HFFc6 (cell line): ENCODE data around the gene BMP7. TPM values are rescaled to one million over a fixed set of nuclear protein-coding genes. Genes with fewer than 3 reads are reported as not detected.

ENCODE experiments used
- DNase-seq: peaks from one replicate; pipeline ENCODE4 v3.0.0-alpha.2; 2018
- H3K27ac Mint-ChIP-seq: 2 replicates; pipeline ENCODE4 v1.8.0; 2020; ENCODE audit warnings: mild to moderate bottlenecking, mixed read lengths
- H3K27me3 Mint-ChIP-seq: 2 replicates; pipeline ENCODE4 v1.8.0; 2021; ENCODE audit warnings: mild to moderate bottlenecking, moderate library complexity, mixed read lengths; ENCODE audit not compliant: insufficient read depth
- H3K36me3 Mint-ChIP-seq: 2 replicates; pipeline ENCODE4 v1.8.0; 2021; ENCODE audit warnings: low read depth, mixed read lengths
- H3K4me1 Mint-ChIP-seq: 2 replicates; pipeline ENCODE4 v1.8.0; 2020; ENCODE audit warnings: low read depth, mixed read lengths
- H3K4me3 Mint-ChIP-seq: 2 replicates; pipeline ENCODE4 v1.8.0; 2020; ENCODE audit warnings: mild to moderate bottlenecking, moderate library complexity, mixed read lengths
- H3K9me3 Mint-ChIP-seq: 2 replicates; pipeline ENCODE4 v1.8.0; 2020; ENCODE audit warnings: mild to moderate bottlenecking, mixed read lengths
- CTCF ChIP-seq: fragments of 200-600 bp; sonication (generic); IDR thresholded peaks from 2 replicates; pipeline ENCODE4 v1.5.0; 2021; ENCODE audit warnings: antibody characterized with exemption, mild to moderate bottlenecking
- total RNA-seq, 6 experiments: library from RNA; stranded (reverse); fragmentation: NEBNext Ultra II Directional; extraction: Animal tissue kit (Norgen Biotek cat#: 25700); gene quantifications; 2 replicates in 1 of 6; 3 replicates in 5 of 6; pipeline ENCODE4 v1.2.3, GENCODE V29; 2021

The BMP7 gene
- total RNA-seq, 6 experiments from 2014 or later: not detected

GRCh38 chr20:57244627-57245214 lies 21.7 kb downstream of the BMP7 start:
- H3K36me3 Mint-ChIP-seq: no peaks in the 10 kb centered on the region; the same call in 1 of the 2 replicates
- H3K9me3 Mint-ChIP-seq: no peaks in the 10 kb centered on the region; the same call in 1 of the 2 replicates
- no peak overlapping the region for H3K4me3 Mint-ChIP-seq
- H3K27ac Mint-ChIP-seq: no peak overlapping the region
- TF ChIP-seq CTCF: no peak
- H3K27me3 Mint-ChIP-seq: peaks cover 14% of the 10 kb centered on the region
- no peak for DNase-seq
- no peaks in the 10 kb centered on the region for H3K4me1 Mint-ChIP-seq

DNA sequence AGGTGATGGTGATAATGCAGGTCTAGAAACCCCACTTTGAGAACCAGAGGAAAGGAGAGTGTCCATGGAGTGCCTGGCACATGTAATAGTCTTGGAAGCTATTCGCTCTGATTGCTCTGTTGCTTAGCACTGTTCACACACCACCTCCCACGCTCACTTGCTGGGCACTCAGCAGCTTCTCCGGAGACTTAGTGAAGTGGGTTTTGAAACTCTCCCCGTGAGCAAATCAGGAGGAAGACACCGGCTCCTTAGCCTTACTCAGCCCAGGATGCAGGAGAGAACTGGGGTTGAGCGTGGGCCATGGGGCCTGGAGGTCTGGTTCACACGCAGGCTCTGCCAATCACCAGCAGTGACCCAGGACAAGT lies 22.2 kb downstream of the BMP7 start:
- TF ChIP-seq CTCF: no peak
- H3K27ac Mint-ChIP-seq: no peak overlapping the region

GRCh38 chr20:57243480-57244220 lies 22.8 kb downstream of the BMP7 start:
- no peak for TF ChIP-seq CTCF
- H3K4me3 Mint-ChIP-seq: no peak overlapping the region
- H3K27ac Mint-ChIP-seq: no peak overlapping the region
- no peaks in the 10 kb centered on the region; the same call in 1 of the 2 replicates for H3K36me3 Mint-ChIP-seq
- peaks cover 4% of the 10 kb centered on the region; the same call in 1 of the 2 replicates for H3K9me3 Mint-ChIP-seq
- no peaks in the 10 kb centered on the region for H3K4me1 Mint-ChIP-seq
- peaks cover 17% of the 10 kb centered on the region for H3K27me3 Mint-ChIP-seq
- DNase-seq: no peak

More for the DNA sequence above, 22.2 kb downstream of the BMP7 start:
- no peak for DNase-seq
- Mint-ChIP-seq H3K4me1 (no peaks in the 10 kb centered on the region), H3K4me3 (no peak overlapping the region), H3K36me3 (no peaks in the 10 kb centered on the region; the same call in 1 of the 2 replicates), H3K27me3 (peaks cover 14% of the 10 kb centered on the region), H3K9me3 (no peaks in the 10 kb centered on the region; the same call in 1 of the 2 replicates)

DNA sequence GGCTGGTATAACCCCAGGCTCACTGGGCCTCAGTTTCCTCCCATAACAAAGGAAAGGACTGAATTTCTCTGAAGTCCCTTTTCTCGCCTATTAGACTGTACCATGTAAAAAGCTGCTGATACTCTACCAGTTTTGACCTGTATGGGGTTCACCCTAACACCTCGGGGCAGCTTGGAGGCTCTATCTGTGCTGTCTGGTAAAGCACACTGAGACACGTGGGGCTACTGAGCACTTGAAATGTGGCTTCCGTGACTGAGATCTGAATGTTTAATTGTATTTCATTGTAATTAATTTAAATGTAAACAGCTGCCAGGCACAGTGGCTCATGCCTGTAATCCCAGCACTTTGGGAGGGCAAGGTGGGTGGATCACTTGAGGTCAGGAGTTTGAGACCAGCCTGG lies 24.0 kb downstream of the BMP7 start:
- TF ChIP-seq CTCF: no peak
- Mint-ChIP-seq H3K27ac (no peak overlapping the region), H3K9me3 (peaks cover 4% of the 10 kb centered on the region; the same call in 1 of the 2 replicates), H3K27me3 (peaks cover 16% of the 10 kb centered on the region), H3K4me1 (no peaks in the 10 kb centered on the region), H3K36me3 (no peaks in the 10 kb centered on the region; the same call in 1 of the 2 replicates), H3K4me3 (no peak overlapping the region)
- no peak for DNase-seq

DNA sequence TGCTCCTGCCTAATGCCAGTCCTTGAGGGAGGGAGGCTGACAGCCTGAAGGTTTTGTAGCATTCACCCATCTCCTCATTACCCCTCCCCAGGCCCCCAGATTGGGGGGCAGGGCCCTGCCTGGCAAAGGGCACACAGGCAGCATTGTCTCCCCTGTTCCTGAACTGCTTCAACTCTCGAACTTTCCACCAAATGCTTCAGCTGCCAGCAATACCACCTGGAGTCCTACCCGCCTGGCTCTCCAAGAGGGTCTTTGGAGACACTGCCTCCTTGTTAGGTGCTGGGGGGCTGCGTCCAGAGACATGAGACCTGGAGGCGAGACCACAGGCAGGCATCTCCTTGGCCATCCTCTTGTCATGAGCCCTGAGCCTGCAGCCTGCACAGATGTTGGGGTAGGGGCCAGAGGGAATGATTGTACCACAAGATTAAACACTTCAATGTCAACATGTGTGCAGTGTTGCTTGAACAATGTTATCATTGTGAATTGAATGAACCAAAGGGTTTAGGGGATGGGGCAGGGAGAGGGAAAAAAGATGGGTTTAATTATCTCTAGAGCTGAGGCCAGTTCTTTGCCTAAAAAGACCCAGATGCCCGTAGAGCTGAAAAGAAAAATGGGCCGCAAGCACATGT lies 25.0 kb downstream of the BMP7 start:
- Mint-ChIP-seq H3K9me3 (peaks cover 4% of the 10 kb centered on the region; the same call in 1 of the 2 replicates), H3K36me3 (no peaks in the 10 kb centered on the region; the same call in 1 of the 2 replicates), H3K4me1 (no peaks in the 10 kb centered on the region), H3K27me3 (peaks cover 17% of the 10 kb centered on the region), H3K27ac (no peak overlapping the region), H3K4me3 (no peak overlapping the region)
- no peak for DNase-seq
- no peak for TF ChIP-seq CTCF
